ENCODE data around the gene SPG11. TPM values are rescaled to one million over a fixed set of nuclear protein-coding genes. Genes with fewer than 3 reads are reported as not detected.

Gene SPG11
- total and polyA plus RNA-seq, 4 donors: 17.3 to 65.3 (median 31.3) TPM

- Histone ChIP-seq H3K36me3 (ENCODE audit: control insufficient read depth in 4 of 4, insufficient read depth in 3 of 4, low read depth in 1 of 4, low read length in 3 of 4) (peaks cover 2 to 29% (median 27%) of the 10 kb centered on the region in 4 donors), H3K4me1 (ENCODE audit: control insufficient read depth in 4 of 4, insufficient read depth in 4 of 4, low read length in 3 of 4) (peaks cover 0 to 3% (median 0%) of the 10 kb centered on the region in 4 donors), H3K9ac (ENCODE audit: low read depth in 1 of 2, low read length in 2 of 2) (no peak overlapping the region), H3K27me3 (ENCODE audit: control insufficient read depth in 4 of 4, insufficient read depth in 4 of 4, low read length in 3 of 4) (no peaks in the 10 kb centered on the region), H3K27ac (ENCODE audit: low read depth in 1 of 2, low read length in 2 of 2) (no peak overlapping the region), H3K4me3 (ENCODE audit: low read depth in 1 of 3, low read length in 3 of 3) (no peak overlapping the region), H3K9me3 (ENCODE audit: control insufficient read depth in 4 of 4, low read length in 3 of 4) (no peaks in the 10 kb centered on the region)
- DNase-seq (ENCODE audit: low spot score): no peak
- no peak for TF ChIP-seq MAX (IDR thresholded peaks at IDR 0.05)
- no peak for TF ChIP-seq HNF4G (IDR thresholded peaks at IDR 0.05)
- no peak for TF ChIP-seq RAD21 (IDR thresholded peaks at IDR 0.05)
- TF ChIP-seq FOXA1 (IDR thresholded peaks at IDR 0.05): no peak
- no peak for TF ChIP-seq REST (IDR thresholded peaks at IDR 0.05)
- no peak for TF ChIP-seq YY1 (IDR thresholded peaks at IDR 0.05)
- TF ChIP-seq SP1 (IDR thresholded peaks at IDR 0.05): no peak
- no peak for TF ChIP-seq FOXA2 (IDR thresholded peaks at IDR 0.05)
- TF ChIP-seq EGR1 (IDR thresholded peaks at IDR 0.05; ENCODE audit: low read depth in 2 of 2): no peak
- no peak for TF ChIP-seq ZBTB33 (IDR thresholded peaks at IDR 0.05)
- TF ChIP-seq CTCF (IDR thresholded peaks at IDR 0.05; ENCODE audit: low read depth, low read length, missing input control): no peak
- no peak for TF ChIP-seq NR2F2 (IDR thresholded peaks at IDR 0.05)
- no peak for TF ChIP-seq HNF4A (conservative IDR thresholded peaks at IDR 0.05)
- TF ChIP-seq GABPA (IDR thresholded peaks at IDR 0.05 in 1 of 2, conservative IDR thresholded peaks at IDR 0.05 in 1 of 2): no peak
- TF ChIP-seq ATF3 (IDR thresholded peaks at IDR 0.05): no peak
- no peak for TF ChIP-seq RXRA (IDR thresholded peaks at IDR 0.05)
- no peak for TF ChIP-seq JUND (IDR thresholded peaks at IDR 0.05)
- no peak for TF ChIP-seq TAF1 (conservative IDR thresholded peaks at IDR 0.05)
- 86% methylated on average over 1 of the region's 1 CpG for WGBS
These were observed 88.7 kb downstream of the SPG11 start for GRCh38 chr15:44574734-44575133.
